ENCODE measurements around the gene NOC2L. TPM values are rescaled to one million over a fixed set of nuclear protein-coding genes. Genes with fewer than 3 reads are reported as not detected.

Gene NOC2L
- total RNA-seq, 1 experiment from 2014 or later, result 130 TPM

DNA sequence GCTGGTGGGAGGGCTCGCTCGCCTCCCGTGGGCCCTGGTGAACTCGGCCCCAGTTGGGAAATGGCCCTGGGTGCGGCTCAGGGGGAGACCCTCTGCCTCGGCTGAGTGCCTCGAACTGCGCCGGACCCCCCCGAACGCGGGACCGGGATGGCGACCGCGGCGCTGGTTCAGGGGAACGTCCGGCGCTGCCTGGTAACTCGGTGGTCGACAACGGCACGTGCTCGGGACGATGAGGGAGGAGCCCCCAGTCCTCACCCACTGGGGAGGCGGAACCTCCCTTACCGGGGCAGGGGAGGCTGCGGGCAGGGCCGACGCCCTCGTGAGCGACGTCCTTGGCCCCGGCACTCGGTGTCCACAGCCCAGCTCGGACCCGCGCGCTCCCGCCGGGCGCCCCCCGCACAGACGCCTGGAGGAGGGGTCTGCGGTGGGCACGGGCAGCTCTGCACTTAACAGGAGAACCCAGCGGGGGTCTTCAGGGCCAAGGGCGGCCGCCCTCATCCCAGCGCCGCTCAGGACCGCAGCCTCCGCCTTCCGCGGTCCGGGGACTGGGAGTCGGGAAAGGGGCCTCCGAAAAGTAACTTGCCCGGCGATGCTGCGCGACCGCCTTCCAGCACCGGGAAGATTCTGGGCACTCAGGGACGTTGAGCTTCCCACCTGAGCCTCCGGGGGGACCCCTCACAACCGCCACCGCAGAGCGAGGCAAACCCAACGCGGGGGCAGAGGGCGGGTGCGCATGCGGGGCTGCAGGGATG, 39.1 kb upstream of the NOC2L start:
- H3K56ac ChIP-seq (ENCODE audit: insufficient read length, low read depth, low read length), result no peak overlapping the region
- H2BK15ac ChIP-seq (ENCODE audit: low read depth, low read length), result no peak overlapping the region; the same call in 1 of the 2 replicates
- H3K79me2 ChIP-seq (ENCODE audit: insufficient read depth, low read length), result no peaks in the 10 kb centered on the region
- TF ChIP-seq, protein P1, sequence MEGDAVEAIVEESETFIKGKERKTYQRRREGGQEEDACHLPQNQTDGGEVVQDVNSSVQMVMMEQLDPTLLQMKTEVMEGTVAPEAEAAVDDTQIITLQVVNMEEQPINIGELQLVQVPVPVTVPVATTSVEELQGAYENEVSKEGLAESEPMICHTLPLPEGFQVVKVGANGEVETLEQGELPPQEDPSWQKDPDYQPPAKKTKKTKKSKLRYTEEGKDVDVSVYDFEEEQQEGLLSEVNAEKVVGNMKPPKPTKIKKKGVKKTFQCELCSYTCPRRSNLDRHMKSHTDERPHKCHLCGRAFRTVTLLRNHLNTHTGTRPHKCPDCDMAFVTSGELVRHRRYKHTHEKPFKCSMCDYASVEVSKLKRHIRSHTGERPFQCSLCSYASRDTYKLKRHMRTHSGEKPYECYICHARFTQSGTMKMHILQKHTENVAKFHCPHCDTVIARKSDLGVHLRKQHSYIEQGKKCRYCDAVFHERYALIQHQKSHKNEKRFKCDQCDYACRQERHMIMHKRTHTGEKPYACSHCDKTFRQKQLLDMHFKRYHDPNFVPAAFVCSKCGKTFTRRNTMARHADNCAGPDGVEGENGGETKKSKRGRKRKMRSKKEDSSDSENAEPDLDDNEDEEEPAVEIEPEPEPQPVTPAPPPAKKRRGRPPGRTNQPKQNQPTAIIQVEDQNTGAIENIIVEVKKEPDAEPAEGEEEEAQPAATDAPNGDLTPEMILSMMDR (conservative IDR thresholded peaks at IDR 0.05), result peak; percentile 30; the same call in 1 of the 3 replicates
- H2BK12ac ChIP-seq (ENCODE audit: insufficient read length, low read depth, low read length), result no peak overlapping the region
- no peak overlapping the region for H2BK20ac ChIP-seq (ENCODE audit: low read depth, low read length, poor library complexity, severe bottlenecking)
- H2AFZ ChIP-seq (ENCODE audit: low read length), result no peak overlapping the region
- H3K27ac ChIP-seq (ENCODE audit: insufficient read length, low read depth, low read length), result no peak overlapping the region
- peaks cover 5 to 12% of the 10 kb centered on the region in 2 experiments for H3K4me1 Mint-ChIP-seq
- no peak overlapping the region for H3K18ac ChIP-seq (ENCODE audit: insufficient read length, low read depth, low read length)
- WGBS (ENCODE audit: extremely low coverage, insufficient read length, low lambda C conversion rate), result no CpG with 5 or more reads among the region's 75 CpGs
- H3K4me3 Mint-ChIP-seq, result peak overlapping the region; percentile 36 to 71
- no peak overlapping the region for H4K5ac ChIP-seq (ENCODE audit: insufficient read length, low read depth, low read length)
- H4K8ac ChIP-seq (replicated peaks; ENCODE audit: insufficient read length, low read depth, low read length), result no peak overlapping the region
- peak; percentile 55 for DNase-seq
- H3K23ac ChIP-seq (ENCODE audit: insufficient read length, low read depth, low read length), result no peak overlapping the region
- H3K27me3 ChIP-seq (ENCODE audit: insufficient read depth, low read length), result peaks cover 38% of the 10 kb centered on the region; the same call in 1 of the 2 replicates
- 0 out of 2 replicates have a peak, but pooled peaks cover 1% of the 10 kb centered on the region for H3K4me1 ChIP-seq (ENCODE audit: insufficient read depth, low read length)
- H3K14ac ChIP-seq (ENCODE audit: insufficient read depth, low read length), result no peak overlapping the region
- no peak overlapping the region for H2AK5ac ChIP-seq (ENCODE audit: insufficient read length, low read length)
- H3K23me2 ChIP-seq (ENCODE audit: insufficient read length, low read depth, low read length, poor library complexity, severe bottlenecking), result peaks cover 20% of the 10 kb centered on the region
- no peaks in the 10 kb centered on the region for H3K36me3 Mint-ChIP-seq (ENCODE audit: insufficient read depth in 1 of 3, low read depth in 3 of 3)
- H2BK120ac ChIP-seq (ENCODE audit: low read depth, low read length, poor library complexity, severe bottlenecking), result no peak overlapping the region
- no peaks in the 10 kb centered on the region for H3K9me3 ChIP-seq (ENCODE audit: control insufficient read depth, low read depth, low read length)
- no peak overlapping the region for H4K91ac ChIP-seq (ENCODE audit: insufficient read length, low read depth, low read length)
- H3K27me3 Mint-ChIP-seq (ENCODE audit: low read depth), result peaks cover 79% of the 10 kb centered on the region
- no peak overlapping the region; a peak in 1 of 7 replicates for H3K27ac Mint-ChIP-seq
- no peak overlapping the region for H3K9ac ChIP-seq (ENCODE audit: extremely low read depth, insufficient read length, low read length)
- H3K4ac ChIP-seq (ENCODE audit: low read depth, low read length), result no peak overlapping the region
- H3T11ph ChIP-seq (ENCODE audit: low read length), result no peak overlapping the region
- H2BK5ac ChIP-seq (ENCODE audit: insufficient read length, low read length), result no peak overlapping the region
- no peaks in the 10 kb centered on the region for H4K20me1 ChIP-seq (ENCODE audit: control insufficient read depth, insufficient read depth, insufficient read length)
- peak overlapping the region; percentile 9 for H3K4me2 ChIP-seq (ENCODE audit: insufficient read depth, insufficient read length, low read length)
- no peaks in the 10 kb centered on the region for H3K79me1 ChIP-seq (ENCODE audit: insufficient read depth, low read depth, low read length, poor library complexity, severe bottlenecking)
- H3K9me3 Mint-ChIP-seq, result no peaks in the 10 kb centered on the region

Data from H9 (cell line).